ENCODE data around the gene PLA2G4E. TPM values are rescaled to one million over a fixed set of nuclear protein-coding genes. Genes with fewer than 3 reads are reported as not detected.

PLA2G4E gene
- not detected in 2 replicates for total RNA-seq
- long read RNA-seq = 0 reads

GRCh38 chr15:42020713-42021273 is at the start of gene PLA2G4E:
Gene PLA2G4E (minus strand): TSS chr15:42021042. CDS start chr15:42021030, 12 bp downstream.
- H3K27me3 Mint-ChIP-seq (ENCODE audit: low read depth) = peaks cover 5% of the 10 kb centered on the region
- no peak for DNase-seq (ENCODE audit: low read depth, low spot score)
- H3K27ac Mint-ChIP-seq (ENCODE audit: unreplicated experiment) = no peak within 1 kb of the TSS
- H3K4me1 Mint-ChIP-seq = no peaks in the 10 kb centered on the region
- H3K9me3 Mint-ChIP-seq = peaks cover 10% of the 10 kb centered on the region
- no peak for TF ChIP-seq CTCF (conservative IDR thresholded peaks at IDR 0.05)
- H3K36me3 Mint-ChIP-seq (ENCODE audit: low read depth) = no peaks in the 10 kb centered on the region
- H3K4me3 Mint-ChIP-seq = no peak within 1 kb of the TSS

DNA sequence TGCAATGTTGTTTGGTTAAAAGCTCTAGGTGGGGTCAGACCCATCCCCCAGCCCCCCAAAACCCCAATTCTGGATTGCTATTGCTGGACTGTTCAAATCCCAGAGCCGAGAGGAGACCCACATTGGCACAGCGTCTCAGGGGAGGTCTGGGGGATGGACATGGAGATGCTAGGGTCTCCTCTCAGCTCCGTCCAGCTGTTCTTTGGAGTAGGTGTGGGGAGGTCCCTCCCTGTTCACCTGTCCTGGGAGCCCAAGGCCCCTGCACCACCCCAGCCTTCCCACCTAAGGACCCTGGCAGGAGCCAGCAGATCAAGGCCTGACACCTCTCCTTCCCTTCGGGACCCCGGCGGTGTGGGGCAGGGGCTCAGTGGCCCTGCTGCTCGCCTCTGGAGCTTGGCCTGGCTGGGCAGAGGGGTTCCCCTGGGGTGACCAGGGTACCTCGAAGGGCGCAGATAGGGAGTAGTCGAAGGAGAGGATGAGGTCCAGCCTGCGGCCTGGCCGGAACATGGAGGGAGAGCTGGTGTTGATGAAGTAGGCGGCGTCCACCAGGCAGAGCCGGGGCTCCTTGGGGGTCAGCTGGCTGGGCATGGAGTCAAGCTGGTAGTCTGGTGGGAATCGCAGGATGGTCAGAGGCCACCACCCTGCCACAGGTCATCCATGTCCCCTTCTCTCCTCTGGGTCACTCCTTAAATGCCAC is 49.6 kb upstream of the PLA2G4E start:
- no peaks in the 10 kb centered on the region for H3K27me3 Mint-ChIP-seq (ENCODE audit: low read depth)
- no peaks in the 10 kb centered on the region for H3K36me3 Mint-ChIP-seq (ENCODE audit: low read depth)
- no peak overlapping the region for H3K27ac Mint-ChIP-seq (ENCODE audit: unreplicated experiment)
- TF ChIP-seq CTCF (conservative IDR thresholded peaks at IDR 0.05) = no peak
- no peak for DNase-seq (ENCODE audit: low read depth, low spot score)
- no peaks in the 10 kb centered on the region for H3K9me3 Mint-ChIP-seq
- H3K4me1 Mint-ChIP-seq = peaks cover 14% of the 10 kb centered on the region
- H3K4me3 Mint-ChIP-seq = no peak overlapping the region

- Mint-ChIP-seq H3K36me3 (ENCODE audit: low read depth) (no peaks in the 10 kb centered on the region), H3K9me3 (no peaks in the 10 kb centered on the region), H3K4me1 (peaks cover 21% of the 10 kb centered on the region), H3K4me3 (no peak overlapping the region), H3K27ac (ENCODE audit: unreplicated experiment) (no peak overlapping the region), H3K27me3 (ENCODE audit: low read depth) (no peaks in the 10 kb centered on the region)
- no peak for DNase-seq (ENCODE audit: low read depth, low spot score)
- TF ChIP-seq CTCF (conservative IDR thresholded peaks at IDR 0.05) = no peak
Observed at GRCh38 chr15:42069496-42070278, 48.8 kb upstream of the PLA2G4E start.

GRCh38 chr15:42069025-42069424 is 48.2 kb upstream of the PLA2G4E start:
- H3K9me3 Mint-ChIP-seq = no peaks in the 10 kb centered on the region
- TF ChIP-seq CTCF (conservative IDR thresholded peaks at IDR 0.05) = no peak
- H3K27ac Mint-ChIP-seq (ENCODE audit: unreplicated experiment) = peak overlapping the region; percentile 32
- no peaks in the 10 kb centered on the region for H3K27me3 Mint-ChIP-seq (ENCODE audit: low read depth)
- DNase-seq (ENCODE audit: low read depth, low spot score) = no peak
- no peaks in the 10 kb centered on the region for H3K36me3 Mint-ChIP-seq (ENCODE audit: low read depth)
- H3K4me3 Mint-ChIP-seq = no peak overlapping the region
- peaks cover 24% of the 10 kb centered on the region for H3K4me1 Mint-ChIP-seq

DNA sequence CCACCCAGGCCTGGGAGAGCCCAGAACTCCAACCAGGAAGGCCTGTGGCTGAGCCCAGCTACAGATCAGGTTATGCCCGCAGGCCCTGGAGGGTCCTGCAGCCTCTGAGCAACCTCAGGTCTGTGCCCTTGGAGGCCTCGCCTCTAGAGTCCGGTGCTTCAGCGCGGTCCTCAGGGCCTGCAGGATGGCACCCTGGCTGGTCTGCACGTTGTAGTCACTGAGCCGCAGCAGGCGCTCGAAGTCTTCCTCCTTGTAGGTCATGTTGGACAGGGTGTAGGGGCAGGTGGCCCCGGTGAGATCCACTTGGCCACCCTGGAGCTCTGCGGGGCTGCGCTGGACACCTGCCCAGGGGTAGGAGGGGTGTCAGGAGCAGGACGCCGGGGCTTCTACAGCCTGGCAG is 47.8 kb upstream of the PLA2G4E start:
- no peak for TF ChIP-seq CTCF (conservative IDR thresholded peaks at IDR 0.05)
- peaks cover 27% of the 10 kb centered on the region for H3K4me1 Mint-ChIP-seq
- no peak overlapping the region for H3K27ac Mint-ChIP-seq (ENCODE audit: unreplicated experiment)
- no peaks in the 10 kb centered on the region for H3K27me3 Mint-ChIP-seq (ENCODE audit: low read depth)
- H3K36me3 Mint-ChIP-seq (ENCODE audit: low read depth) = no peaks in the 10 kb centered on the region
- no peak overlapping the region for H3K4me3 Mint-ChIP-seq
- no peak for DNase-seq (ENCODE audit: low read depth, low spot score)
- no peaks in the 10 kb centered on the region for H3K9me3 Mint-ChIP-seq
